ENCODE results near the gene ARL4A. TPM values are rescaled to one million over a fixed set of nuclear protein-coding genes. Genes with fewer than 3 reads are reported as not detected.
"Not testable (repeated sequence)": the region's sequence is repeated elsewhere in the genome, so short reads cannot be mapped to it uniquely, and the experiment has no call there.

ARL4A gene
- polyA plus RNA-seq, 1 donor, result 18.4 TPM

- DNase-seq, result peak; percentile 36
Observed at GRCh38 chr7:12670000-12670729, 17.3 kb upstream of the ARL4A start.

- no peak for DNase-seq
Observed at GRCh38 chr7:12670743-12671520, 16.5 kb upstream of the ARL4A start.

- DNase-seq, result not testable (repeated sequence)
Observed at GRCh38 chr7:12673436-12673835, 14.0 kb upstream of the ARL4A start.

GRCh38 chr7:12674053-12674452 is 13.4 kb upstream of the ARL4A start:
- no peak for DNase-seq

GRCh38 chr7:12674861-12675260 is 12.6 kb upstream of the ARL4A start:
- DNase-seq, result no peak

DNA sequence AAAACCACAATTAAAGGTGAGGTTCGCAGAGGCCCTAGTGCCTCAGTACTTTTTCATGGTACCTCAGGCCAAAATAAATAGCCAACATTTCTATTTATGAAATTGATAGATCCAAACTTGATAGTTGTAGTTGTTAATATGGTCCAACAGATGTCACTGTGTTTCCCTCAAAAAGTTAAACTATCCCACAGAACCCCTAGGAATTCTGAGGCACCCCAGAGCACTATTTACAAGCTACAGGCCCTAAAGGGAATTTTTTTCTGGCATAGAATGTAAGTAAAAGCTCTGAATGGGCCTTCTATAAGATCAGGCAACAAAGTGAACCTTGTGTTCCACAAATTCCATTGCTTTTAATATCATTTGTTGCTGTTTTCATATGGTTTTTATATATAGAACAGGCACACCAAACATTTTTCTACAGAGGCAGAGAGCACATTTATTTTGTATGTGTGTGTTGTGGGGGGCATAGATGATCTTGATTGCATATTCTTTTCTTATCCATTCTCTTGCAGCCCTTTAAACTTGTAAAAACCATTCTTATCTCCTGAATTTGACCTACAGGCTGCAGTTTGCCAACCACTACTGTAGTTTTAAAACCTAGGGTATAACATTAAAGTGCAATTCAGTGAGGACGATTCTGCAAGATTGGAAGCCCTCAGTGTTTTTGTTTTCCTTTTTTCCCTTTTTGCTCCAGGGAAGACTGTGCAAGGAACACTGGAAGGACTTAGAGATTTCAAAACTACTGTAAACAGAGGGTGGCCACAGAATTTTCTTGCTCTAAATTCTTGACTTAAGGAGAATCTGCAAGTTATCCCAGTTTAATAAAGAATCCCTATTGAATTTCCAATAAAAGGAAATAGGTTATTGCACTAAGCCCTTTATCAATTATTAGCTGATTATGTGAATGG is 3.5 kb upstream of the ARL4A start:
- no peak for DNase-seq

- no peak for DNase-seq
Observed at GRCh38 chr7:12684733-12685132, 2.7 kb upstream of the ARL4A start.

- no peak for DNase-seq
Observed at GRCh38 chr7:12685550-12685949, 1.9 kb upstream of the ARL4A start.

GRCh38 chr7:12686234-12686890 is 1.1 kb upstream of the ARL4A start:
- peak; percentile 90 for DNase-seq

DNA sequence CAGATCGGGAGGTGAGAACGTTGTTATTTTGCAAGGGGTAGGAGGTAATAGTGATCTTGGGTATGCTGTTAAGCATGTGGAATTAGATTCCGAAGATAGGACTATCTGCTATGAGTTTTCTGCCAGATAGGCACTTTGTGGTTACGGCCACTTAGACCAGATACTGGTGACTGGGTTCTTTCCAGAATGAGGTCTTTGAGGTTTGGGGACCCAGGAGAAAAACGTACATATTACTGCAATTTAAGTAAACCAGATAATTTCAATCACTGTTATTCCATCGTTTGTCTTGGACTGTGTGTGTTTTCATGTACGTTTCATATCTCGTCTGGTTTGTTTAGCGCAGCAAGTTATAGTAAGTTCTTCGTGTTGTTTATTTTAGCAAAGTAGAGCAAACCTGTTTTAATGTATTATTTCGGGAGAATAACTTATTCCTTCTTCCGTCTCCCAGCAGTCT is 312 bp downstream of the ARL4A start:
- no peak for DNase-seq

GRCh38 chr7:12688485-12689170 is 1.2 kb downstream of the ARL4A start:
- DNase-seq, result not testable (repeated sequence)

GRCh38 chr7:12689451-12689850 is 2.0 kb downstream of the ARL4A start:
- no peak for DNase-seq

GRCh38 chr7:12690041-12690878 is 2.8 kb downstream of the ARL4A start:
- no peak for DNase-seq

DNA sequence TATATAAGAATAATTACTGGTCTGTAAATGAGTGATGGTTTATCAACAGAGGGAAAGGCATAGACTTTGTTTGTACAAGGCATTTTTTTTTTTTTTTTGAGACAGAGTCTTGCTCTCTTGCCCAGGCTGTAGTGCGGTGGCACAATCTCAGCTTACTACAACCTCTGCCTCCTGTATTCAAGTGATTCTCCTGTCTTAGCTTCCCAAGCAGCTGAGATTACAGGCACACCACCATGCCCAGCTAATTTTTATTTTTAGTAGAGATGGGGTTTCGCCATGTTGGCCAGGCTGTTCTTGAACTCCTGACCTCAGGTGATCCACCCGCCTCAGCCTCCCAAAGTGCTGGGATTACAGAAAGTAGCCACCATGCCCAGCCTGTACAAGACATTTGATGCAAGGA is 4.0 kb downstream of the ARL4A start:
- DNase-seq, result not testable (repeated sequence)

DNA sequence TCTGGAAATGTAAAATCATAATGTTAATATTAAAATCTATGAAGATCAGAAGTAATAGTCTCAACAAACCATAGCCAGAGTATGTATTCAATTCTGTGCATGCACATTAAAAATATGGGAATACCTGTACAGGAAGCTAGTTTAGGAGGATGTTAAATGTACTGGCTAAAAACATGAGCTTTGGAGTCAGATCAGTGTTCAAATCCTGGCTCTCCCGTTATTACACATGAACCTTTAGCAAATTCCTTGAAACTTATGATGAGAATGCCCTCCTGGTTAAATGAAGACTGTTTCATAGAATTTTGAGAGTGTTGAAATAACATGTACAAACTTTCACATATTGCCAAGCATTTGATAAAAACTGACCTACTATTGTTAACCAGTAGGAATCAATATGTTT is 4.6 kb downstream of the ARL4A start:
- DNase-seq, result no peak

DNA sequence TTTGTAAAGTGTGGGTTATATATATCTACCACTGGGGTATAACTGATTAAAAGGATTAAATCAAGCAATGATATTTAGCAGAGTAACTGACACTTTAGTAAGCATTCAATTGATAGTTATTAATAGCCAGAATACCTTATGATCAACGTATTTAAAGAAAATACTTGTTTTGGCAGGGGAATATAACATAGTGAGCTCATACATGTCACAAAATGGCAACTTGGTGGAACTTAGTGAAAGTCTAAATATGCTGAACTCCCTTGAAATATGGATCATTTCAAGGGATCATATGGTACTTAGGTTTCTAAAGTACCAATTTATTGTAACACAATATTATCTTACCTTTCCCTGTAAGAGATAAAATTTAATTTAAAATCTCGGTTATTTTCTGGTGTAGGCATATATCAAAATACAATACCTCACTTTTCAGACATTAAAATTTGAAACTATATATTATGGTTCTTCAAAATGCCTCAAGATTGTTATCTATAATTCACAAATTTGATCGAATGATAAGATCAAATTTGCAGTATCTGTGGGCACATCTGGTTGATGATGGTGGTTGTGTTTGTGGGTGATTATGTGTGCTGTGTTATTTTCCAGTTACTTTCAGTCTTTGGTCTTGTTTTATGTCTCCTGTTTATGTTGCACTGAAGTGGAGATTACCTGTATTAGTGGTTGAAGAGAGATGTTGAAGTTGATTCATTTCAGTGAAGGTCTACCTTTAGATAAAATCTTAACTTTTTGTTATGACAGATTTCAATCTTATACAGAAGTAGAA is 5.2 kb downstream of the ARL4A start:
- DNase-seq, result no peak

- DNase-seq, result no peak
Observed at GRCh38 chr7:12694817-12695216, 7.4 kb downstream of the ARL4A start.

GRCh38 chr7:12695965-12696364 is 8.5 kb downstream of the ARL4A start:
- no peak for DNase-seq

DNA sequence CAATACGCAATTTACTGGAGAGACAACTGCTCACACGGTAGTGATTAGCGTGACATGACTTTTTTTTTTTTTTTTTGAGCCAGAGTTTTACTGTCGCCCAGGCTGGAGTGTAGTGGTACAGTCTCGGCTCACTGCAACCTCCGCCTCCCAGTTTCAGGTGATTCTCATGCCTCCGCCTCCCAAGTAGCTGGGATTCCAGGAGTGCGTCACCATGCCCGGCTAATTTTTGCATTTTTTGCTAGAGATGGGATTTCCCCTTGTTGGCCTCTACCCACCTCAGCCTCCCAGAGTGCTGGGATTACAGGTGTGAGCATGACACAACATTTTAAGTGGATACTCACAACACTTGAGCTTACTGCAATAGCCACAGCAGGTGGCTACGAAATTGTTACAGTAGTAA is 11.9 kb downstream of the ARL4A start:
- DNase-seq, result no peak

GRCh38 chr7:12701433-12701832 is 14.0 kb downstream of the ARL4A start:
- DNase-seq, result no peak

Measured in hindlimb muscle (tissue), 1 donor.